KOPT-K1 (cell line): Measurements from ENCODE around the gene RETSAT.
A peak's percentile ranks its signal among the peaks of the same experiment; 100 is the strongest.
"Not testable (repeated sequence)": the region's sequence is repeated elsewhere in the genome, so short reads cannot be mapped to it uniquely, and the experiment has no call there.

Source experiments
- H3K27ac ChIP-seq: fragments of 200-600 bp; sonication (generic); 2 replicates; pipeline ENCODE4 v1.5.1; 2016; ENCODE audit warnings: antibody characterized with exemption, mild to moderate bottlenecking, low read depth, low read length; ENCODE audit not compliant: poor library complexity, severe bottlenecking
- H3K36me3 ChIP-seq: fragments of 200-600 bp; sonication (generic); 2 replicates; pipeline ENCODE4 v1.5.1; 2017; ENCODE audit warnings: antibody characterized with exemption, mild to moderate bottlenecking, low read length, moderate library complexity; ENCODE audit not compliant: insufficient read depth
- H3K9me3 ChIP-seq: fragments of 200-600 bp; sonication (generic); 2 replicates; pipeline ENCODE4 v1.5.1; 2017; ENCODE audit warnings: antibody characterized with exemption, low read length, mild to moderate bottlenecking; ENCODE audit not compliant: insufficient read depth, poor library complexity, severe bottlenecking

RETSAT gene

DNA sequence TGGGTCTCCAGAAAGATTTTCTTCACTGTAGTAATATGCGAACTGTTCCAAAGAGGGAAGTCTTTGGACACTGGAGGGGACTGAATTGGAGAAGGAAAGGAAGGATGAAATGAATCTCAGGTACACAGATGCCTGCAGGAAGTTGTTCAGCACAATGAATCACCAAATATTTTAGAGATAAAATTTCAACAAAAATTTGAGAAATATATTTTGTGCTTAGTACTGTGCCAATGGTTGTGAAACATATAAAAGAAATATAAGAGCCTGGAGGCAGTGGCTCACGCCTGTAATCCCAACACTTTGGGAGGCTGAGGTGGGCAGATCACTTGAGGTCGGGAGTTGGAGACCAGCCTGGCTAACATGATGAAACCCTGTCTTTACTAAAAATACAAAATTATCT is 3.4 kb upstream of the RETSAT start:
- H3K36me3 ChIP-seq, result peaks cover 28% of the 10 kb centered on the region
- H3K9me3 ChIP-seq, result no peaks in the 10 kb centered on the region
- no peak overlapping the region for H3K27ac ChIP-seq

DNA sequence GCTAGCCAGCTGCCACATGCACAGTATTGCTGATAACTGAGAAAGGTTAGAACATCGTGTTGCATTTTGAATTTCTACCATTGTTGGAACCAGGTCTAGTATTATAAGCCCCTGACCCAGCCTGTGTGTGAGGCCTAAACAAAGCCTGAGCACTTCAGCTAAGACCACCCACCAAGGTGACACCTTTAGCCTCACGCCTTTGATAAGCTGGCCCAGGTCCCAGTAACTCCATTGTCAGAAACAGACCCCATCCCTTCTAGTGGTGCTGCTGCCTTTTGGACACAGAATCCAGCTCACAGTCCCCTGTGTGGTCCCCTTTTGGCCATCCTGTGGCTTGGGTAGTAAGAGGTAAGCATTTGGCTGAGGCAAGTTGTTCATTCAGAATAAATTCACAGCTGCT is 1.9 kb upstream of the RETSAT start:
- Histone ChIP-seq H3K9me3 (no peaks in the 10 kb centered on the region), H3K27ac (no peak overlapping the region), H3K36me3 (peaks cover 23% of the 10 kb centered on the region)

GRCh38 chr2:85355521-85355920 is 1.2 kb upstream of the RETSAT start:
- peaks cover 30% of the 10 kb centered on the region for H3K36me3 ChIP-seq
- H3K27ac ChIP-seq, result peak overlapping the region; percentile 66
- H3K9me3 ChIP-seq, result no peaks in the 10 kb centered on the region

- Histone ChIP-seq H3K27ac (peak overlapping the region; percentile 66), H3K36me3 (peaks cover 35% of the 10 kb centered on the region), H3K9me3 (no peaks in the 10 kb centered on the region)
Measured at GRCh38 chr2:85355073-85355410, 714 bp upstream of the RETSAT start.

- Histone ChIP-seq H3K9me3 (no peaks in the 10 kb centered on the region), H3K27ac (peak overlapping the region; percentile 66), H3K36me3 (peaks cover 46% of the 10 kb centered on the region)
Measured at GRCh38 chr2:85353876-85354285, 447 bp downstream of the RETSAT start.

DNA sequence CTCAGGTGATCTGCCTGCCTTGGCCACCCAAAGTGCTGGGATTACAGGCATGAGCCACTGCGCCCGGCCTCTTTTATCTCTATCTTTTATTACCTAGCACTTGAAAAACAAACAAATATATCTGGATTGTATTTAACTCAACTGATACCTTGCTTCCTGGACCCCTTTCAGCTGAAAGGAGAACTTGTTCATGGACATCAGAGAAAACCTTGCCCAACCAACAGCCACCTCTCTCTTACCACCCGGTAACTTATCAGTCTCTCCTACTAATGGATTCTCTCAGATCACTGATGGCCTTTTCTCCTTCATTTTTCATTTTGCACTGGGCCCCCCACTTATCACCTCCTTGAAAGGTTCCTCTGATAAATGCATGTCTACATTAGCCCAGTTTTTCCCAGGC is 6.7 kb downstream of the RETSAT start:
- no peak overlapping the region for H3K27ac ChIP-seq
- peaks cover 78% of the 10 kb centered on the region for H3K36me3 ChIP-seq
- H3K9me3 ChIP-seq, result no peaks in the 10 kb centered on the region

DNA sequence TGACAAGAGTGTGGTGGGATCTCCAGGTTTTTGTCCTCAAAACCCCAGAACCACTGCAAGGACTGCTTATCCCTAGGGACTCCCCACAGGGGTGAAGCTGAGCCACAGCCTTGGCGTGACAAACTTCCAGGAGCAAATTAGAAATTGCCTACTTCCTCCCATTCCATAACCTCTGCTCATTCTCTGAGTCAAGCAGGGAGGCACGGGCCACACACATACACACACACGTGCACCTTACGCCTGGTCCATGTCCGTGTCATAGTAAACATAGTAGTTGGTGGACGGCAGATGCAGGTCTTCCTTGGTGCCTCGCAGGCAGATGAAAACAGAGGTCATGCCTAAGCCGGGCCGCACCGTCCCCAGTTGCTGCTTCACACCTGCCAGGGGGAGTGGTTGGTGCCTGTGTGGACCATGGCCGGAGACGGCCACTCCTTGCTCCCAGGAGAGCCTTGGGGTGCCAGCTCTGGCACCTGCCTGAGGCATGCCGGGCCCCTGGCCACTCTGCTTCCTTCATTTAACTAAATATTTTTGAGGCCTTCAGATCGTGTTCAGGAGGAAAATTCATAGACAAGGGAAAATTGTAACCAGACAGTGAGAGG is 9.9 kb downstream of the RETSAT start:
- no peaks in the 10 kb centered on the region for H3K9me3 ChIP-seq
- H3K27ac ChIP-seq, result no peak overlapping the region
- H3K36me3 ChIP-seq, result peaks cover 58% of the 10 kb centered on the region

DNA sequence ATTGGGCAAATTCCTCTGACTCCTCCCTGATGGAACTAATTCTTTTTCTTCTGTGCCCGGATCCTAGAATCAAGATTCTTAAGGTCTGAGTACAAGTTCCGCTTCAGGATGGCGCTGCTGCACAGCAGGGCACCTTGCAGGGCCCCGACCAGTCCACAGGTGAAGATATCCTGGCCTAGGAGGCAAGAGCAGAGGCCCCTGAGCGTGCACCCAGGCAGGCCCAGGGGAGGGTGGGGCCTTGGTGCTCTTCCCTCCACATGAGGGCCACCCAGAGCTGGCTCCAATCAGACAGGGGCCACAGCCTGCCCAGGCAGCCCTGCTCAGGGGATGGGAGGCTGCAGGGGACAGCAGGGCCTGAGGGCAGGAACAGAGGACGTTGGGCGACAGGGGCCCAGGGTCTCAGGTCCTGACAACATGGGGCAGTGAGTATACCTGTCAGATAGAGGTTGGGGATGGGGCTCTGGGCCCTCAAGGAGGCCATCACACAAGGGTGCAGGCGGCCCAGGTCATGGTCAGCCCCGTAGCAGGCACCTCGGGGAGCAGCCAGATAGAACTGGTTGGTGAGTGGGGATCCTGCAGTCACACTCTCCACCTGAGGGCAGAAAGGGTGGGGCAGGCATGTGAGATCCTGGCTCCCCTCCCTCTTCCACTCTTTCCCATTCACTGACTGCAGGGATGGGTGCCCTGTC is 11.0 kb downstream of the RETSAT start:
- H3K9me3 ChIP-seq, H3K27ac ChIP-seq: not testable (repeated sequence)
- H3K36me3 ChIP-seq, result peaks cover 52% of the 10 kb centered on the region

DNA sequence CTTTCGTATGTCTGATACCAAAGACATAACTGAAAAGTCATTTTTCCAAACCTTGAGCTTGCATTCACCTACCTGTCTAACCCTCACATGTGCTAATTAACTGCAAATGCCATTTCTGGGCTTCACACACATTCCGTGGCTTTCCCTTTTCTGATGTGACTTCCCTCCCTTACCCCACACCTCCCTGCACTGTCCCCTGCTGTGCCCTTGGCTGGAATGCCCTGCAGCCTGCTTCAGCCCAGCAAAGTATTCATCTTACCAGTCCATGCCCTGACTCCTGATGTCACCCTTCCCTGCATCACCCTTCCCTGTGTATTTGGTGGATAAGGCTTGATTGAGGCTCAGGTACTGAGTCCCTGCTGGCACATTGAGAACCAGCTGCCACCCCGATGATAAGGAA is 12.2 kb downstream of the RETSAT start:
- no peak overlapping the region for H3K27ac ChIP-seq
- peaks cover 43% of the 10 kb centered on the region for H3K36me3 ChIP-seq

GRCh38 chr2:85341269-85342029 is 12.9 kb downstream of the RETSAT start:
- Histone ChIP-seq H3K27ac (no peak overlapping the region), H3K36me3 (peaks cover 36% of the 10 kb centered on the region), H3K9me3 (no peaks in the 10 kb centered on the region)

More for the DNA sequence above, 12.2 kb downstream of the RETSAT start:
- H3K9me3 ChIP-seq, result no peaks in the 10 kb centered on the region

GRCh38 chr2:85340034-85340892 is 14.1 kb downstream of the RETSAT start:
- H3K36me3 ChIP-seq, result peaks cover 24% of the 10 kb centered on the region
- no peak overlapping the region for H3K27ac ChIP-seq
- H3K9me3 ChIP-seq, result no peaks in the 10 kb centered on the region

- Histone ChIP-seq H3K27ac (no peak overlapping the region), H3K36me3 (no peaks in the 10 kb centered on the region)
Measured at GRCh38 chr2:85334928-85335327, 19.4 kb downstream of the RETSAT start.

GRCh38 chr2:85333877-85334276 is 20.5 kb downstream of the RETSAT start:
- not testable (repeated sequence) for H3K27ac ChIP-seq, H3K9me3 ChIP-seq, H3K36me3 ChIP-seq

More at GRCh38 chr2:85334928-85335327, 19.4 kb downstream of the RETSAT start:
- no peaks in the 10 kb centered on the region for H3K9me3 ChIP-seq

DNA sequence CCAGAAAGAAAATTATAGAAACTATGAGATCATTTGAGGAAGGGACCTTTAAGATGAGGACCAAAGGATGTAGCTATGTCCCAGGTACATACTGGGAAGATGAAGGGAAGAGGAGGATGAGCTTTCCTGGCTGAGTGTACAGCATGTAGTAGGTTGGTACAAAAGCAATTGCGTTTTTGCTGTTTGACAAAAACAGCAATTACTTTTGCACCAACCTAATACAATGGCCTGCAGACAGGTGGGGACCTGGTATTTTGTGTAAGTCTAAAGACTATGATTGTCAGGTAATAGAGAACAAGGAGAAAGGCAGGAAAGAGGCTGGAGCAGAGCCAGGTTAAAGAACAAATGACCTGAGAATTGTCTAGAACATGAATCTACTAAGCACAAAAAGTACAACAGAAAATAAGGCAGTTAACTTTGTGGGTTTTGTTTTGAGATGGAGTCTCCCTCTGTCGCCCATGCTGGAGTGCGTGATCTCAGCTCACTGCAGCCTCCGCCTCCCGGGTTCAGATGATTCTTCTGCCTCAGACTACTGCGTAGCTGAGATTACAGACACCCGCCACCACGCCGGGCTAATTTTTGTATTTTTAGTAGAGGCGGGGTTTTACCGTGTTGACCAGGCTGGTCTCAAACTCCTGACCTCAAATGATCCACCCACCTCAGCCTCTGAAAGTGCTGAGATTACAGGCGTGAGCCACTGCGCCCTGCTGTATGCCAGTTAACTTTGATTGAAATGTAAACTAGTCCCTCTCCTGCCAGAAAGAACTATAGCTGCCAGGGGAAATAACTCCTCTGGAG is 23.3 kb downstream of the RETSAT start:
- no peaks in the 10 kb centered on the region for H3K9me3 ChIP-seq
- H3K27ac ChIP-seq, result no peak overlapping the region
- peaks cover 9% of the 10 kb centered on the region for H3K36me3 ChIP-seq
